Lung microvascular endothelial cell (primary cell): ENCODE data around the gene BRI3. TPM values are rescaled to one million over a fixed set of nuclear protein-coding genes. Genes with fewer than 3 reads are reported as not detected.

Experiments used
- DNase-seq, 2 donors: peaks; one replicate each; pipeline versions ENCODE4 v3.0.0 to v3.0.0-alpha.2; 2010; ENCODE audit warnings: low read depth in 2 of 2
- total RNA-seq: library from RNA; depleted of rRNA; stranded (reverse); fragments of >200 nt; gene quantifications from 2 replicates; pipeline ENCODE4 v1.2.1, GENCODE V29; 2014

BRI3 gene
- total RNA-seq, 1 donor from 2014 or later, result 68.5 TPM

DNA sequence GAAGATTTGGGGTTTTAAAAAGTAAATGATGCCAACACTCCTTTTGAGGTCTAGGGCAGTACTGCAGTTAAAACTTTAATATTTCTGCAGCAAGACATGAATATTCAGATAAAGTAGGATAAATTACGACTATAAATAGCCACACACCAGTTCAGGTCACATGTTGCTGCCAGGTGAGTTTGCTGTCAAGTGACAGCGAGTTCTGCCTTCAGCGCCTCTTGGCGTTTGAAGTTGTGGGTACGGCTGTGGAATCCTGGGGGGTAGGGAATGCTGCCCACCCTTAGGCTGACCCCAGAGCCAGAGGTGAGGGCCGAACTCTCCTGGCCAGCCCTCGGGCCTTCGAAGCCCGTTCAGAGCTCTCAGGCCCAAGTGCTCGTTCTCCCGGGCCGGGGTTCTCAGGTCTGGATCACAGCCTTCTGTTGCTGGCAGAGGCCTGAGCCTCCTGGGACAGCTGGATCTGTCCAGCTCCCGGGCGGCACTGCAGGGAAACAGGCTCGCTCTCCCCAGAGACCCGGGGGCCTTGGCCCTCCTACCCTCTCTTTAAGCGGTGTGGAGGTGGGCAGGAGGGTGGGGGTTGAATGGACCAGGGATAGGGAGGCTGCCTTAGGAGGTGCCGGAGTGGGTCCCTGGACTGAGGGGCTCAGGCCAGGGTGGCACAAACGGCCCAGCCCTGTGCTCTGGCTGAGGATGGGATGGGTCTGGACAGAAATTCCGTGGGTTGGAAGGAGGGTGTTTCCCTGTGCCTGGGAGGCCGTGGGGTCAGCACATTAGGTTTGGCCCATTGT, 5.4 kb downstream of the BRI3 start:
- DNase-seq, result no peak

DNA sequence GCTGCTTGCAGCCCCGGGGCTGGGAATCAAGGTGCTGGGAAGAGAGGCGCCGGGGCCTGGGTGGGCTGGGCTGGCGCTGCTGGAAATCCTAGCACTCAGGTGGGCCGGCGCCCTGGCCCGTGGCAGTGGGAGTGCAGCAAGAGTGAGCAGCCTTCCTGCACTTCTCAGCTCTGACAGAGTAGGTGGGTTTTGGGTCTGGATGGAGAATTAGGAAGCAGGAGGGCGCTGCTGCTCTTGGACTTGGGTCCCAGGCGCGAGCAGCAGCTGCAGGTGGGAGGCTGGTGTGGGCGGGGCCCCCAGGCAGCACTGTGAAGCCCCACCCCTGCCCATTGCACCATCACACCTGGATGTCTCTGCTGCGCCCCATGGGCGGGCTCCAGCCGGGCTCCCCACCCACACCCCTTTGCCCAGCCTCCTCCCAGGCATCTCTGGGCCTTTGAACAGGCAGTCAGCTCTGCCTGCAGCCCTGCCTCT, 6.0 kb downstream of the BRI3 start:
- no peak for DNase-seq

DNA sequence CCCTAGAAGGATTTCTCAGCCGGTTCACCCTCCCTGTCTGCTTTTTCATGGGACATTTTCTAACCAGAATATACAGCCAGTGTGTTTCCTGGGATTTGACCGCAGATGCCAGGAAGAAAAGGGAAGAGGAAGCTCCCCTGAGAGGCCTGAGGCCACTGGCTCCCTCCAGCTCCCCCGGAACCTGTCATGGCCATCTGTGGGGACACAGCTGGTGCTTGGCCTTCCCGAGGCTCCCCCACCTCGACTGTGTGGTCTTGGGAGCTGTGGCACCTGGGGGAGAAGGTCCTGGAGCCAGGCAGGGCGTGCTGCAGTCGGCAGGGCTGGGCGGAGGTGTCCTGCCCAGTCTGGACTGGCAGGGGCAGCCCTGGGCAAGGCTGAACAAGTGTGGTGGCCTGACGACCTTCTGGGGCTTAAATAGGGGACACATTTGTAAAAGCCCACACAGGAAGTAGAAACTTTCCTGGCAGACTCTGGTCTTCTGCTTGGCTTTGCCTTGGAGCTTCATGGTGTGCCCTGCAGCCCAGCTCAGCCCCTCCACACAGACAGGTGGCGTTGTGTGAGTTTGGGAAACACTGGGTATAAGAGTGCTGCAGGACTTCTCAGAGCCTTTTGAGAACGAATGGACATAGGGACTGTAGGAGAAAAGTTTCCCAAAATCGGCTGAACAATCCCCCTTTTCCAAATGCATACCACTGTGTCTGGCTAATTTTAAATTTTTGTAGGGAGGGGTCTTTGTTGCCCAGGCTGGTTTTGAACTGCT, 6.8 kb downstream of the BRI3 start:
- DNase-seq, result no peak

DNA sequence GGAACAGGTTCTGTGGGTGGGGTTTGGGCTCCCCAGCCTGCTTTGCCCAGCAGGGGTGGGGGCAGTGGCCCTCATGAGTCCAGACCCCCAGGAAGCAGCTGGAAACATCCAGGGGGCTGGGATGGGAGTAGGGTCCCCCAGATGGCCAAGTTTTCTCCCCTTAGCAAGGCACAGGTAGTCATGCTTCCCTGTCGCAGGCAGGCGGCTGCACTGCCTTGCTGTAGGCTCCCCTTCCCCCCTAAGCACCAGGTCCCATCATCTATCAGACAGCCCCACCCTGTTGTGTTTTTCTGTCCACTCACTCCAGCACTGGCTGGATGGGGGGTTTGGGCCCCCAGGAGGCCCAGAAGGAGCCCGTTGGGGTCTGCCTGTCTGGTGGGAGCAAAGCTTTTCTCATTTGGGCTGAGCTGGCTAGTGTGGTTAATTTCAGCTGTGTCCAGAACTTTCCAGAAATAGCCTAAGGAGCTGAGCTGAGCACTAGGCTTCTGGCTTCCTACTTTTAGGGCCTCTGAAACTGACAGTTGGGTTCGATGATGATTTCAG, 7.9 kb downstream of the BRI3 start:
- no peak for DNase-seq

DNA sequence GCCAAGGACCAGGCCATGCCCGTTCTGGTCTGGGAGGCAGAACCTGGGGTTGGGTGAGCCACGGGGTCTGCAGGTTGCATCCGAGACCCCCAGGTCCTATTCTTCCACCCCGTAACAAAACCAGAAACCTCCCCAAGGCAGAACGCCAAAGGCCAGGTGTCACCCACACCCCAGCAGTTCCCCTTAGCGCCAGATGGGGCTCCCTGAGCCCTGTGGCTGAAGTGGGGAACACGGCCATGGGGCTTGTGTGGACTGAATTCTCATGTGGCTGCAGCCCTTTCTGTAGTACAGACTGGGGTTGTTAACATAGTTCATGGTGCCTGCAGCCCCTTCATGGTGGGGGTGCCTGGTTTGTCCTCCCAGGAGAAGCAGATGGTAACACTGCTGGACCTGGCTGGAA, 10.2 kb downstream of the BRI3 start:
- no peak for DNase-seq

DNA sequence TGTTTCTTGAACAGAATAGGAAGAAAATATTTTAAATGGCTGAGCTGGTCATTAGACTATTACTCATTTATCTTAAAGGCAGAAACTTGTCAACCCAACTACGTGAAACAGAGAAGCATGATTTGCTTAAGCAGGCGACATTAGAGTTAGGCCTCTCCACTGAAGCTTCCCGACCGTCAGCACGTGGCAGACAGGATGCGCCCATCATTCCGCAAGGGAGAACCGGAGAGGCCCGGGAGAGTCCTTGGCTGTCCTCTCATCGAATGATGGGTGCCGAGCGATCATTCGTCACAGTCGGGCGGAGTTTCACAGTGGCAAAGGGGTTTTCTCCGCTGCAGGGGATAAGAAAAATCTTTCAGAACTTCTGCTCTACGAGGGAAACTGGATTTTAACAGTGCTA, 11.8 kb downstream of the BRI3 start:
- no peak for DNase-seq

DNA sequence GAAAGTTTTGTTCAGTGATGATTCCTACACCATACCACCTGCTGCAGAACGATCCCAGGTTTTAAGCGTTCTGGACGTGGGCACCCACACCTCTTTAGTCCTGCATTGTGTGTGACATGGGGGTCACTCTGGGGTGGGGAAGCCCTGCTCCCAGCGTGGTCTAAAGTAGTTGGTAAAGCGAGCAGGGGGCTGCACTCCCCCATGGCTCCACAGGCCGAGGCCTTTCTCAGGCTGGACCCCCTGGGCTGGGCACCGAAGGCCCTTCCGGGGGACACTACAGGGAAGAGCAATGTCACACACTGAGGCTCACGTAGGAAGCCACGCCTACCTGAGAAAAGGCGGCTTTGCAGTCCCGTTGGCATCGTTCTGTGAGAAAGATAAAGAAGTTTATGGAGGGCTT, 12.3 kb downstream of the BRI3 start:
- DNase-seq, result no peak

DNA sequence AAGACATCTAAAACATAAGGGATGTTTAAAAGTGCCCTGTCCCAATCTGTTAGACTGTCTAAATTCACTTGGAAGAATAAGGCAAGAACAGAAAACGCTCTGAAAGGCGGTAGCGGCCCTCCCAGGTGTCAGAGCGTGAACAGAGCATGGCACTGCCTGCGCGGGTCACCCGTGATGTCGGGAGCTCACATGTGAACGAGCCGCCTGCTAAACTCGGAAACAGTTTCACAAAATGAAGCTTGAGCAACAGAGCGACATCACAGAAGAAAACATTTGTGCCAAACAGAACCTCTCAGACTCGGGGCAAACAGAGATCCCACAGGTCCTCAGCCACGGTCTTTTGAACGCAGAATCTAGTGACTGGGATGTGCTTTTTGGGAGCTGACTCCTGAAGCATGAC, 12.8 kb downstream of the BRI3 start:
- DNase-seq, result no peak

DNA sequence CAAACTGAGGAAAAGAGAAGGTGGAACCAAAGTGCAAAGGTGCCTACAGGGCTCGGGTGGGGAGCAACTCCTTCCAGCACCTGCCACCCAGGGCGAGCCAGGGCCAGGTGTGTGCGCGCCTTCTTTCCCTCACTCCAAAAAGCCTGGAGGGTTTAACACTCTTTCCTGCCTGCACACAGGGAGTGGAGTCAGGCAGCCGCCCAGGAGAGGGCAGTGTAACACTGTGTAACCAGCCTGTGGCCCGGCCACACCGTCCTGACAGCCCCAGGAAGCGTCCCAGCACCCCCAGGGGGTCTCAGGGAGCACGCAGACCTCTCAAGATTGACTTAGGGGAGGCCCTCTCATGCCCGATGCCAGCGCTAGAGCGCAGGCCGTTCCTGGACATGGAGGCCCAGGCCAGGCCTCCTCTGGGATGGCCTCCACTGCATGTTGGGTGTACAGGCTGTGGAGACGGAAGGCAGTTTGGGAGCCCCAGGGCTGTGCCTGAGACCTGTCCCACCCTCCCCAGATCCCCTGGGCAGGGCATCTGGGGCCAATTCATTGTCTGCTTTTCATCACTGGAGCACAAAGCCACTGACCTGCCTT, 13.4 kb downstream of the BRI3 start:
- peak; percentile 48 to 57 for DNase-seq

DNA sequence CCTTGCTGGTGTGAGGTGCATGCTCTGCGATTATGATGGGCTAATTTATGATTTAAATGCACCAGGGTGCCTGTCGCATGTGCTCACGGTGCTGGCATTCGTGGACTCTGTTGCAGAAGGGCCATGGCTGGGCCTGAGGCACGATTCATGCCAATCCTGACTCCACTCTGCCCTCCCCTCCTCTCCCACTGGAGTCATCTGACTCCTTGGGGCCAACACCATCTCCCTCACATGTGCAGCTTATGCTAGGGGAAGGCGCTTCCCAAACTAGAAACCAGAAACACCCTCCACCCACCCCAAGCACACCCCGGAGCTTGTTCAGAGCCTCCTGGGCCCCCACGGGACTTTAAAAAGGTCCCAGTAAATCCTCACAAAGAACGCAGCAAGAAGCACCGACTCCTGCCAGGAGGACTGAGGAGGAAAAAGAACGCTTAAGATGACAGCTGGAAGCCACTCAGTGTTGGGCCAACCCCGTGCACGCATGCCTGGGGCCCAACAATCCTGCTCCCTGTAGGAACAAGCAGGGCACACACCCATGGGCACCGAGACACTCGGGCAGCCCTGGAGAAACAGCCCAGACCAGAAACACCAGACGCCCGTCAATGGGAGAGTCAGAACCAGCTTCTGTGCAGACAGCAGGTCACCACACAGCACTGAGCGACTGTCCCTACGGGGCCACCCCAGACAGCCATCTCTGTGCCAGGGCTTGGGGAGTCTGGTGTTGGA, 14.1 kb downstream of the BRI3 start:
- no peak for DNase-seq

DNA sequence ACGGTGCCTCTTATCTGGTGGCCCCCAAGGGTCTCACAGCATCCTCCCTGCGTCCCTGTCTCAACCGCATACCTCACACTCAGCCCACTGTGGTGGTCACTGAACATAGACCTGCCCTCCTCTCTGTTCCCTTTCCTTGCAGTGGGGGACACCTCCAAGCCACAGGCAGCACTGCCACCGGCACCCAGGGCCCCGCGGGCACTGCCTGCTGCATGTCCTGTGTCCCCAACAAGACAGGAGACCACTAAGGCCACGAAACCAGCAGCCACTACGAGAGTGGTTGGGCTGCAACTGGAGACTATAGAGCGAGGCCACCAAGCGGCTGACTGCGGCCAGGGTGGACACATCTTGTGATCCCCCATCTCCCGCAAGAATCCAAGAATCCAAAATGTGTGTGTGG, 15.3 kb downstream of the BRI3 start:
- no peak for DNase-seq

DNA sequence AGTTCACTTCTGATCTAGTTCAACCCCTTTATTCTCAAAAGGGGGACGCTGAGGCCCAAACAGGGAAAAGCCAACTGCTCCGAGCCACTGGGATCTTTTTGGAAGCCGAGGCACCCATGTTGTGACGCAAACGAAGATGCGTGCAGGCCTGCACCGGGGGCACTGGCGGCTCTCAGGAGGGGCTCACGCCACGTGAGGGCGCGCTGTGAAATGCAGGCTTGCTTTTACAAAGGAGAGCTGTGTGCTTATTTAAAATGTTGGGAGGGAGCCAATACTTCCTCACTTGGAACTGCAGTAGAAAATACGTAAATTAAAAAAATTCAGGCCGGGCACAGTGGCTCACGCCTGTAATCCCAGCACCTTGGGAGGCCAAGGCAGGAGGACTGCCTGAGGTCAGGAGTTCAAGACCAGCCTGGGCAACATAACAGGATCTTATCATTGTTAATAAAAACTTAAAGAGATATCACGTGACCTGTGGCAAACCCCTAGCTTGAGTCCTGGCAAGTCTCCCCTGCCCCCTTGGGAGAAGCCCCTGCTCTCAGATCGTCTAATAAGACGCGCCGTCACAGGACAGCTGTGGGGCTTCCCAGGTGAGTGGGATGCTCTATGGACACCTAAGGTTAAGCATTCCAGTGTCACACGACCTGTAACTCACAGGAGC, 16.3 kb downstream of the BRI3 start:
- peak in 1 of 2 donors; percentile 20 for DNase-seq

DNA sequence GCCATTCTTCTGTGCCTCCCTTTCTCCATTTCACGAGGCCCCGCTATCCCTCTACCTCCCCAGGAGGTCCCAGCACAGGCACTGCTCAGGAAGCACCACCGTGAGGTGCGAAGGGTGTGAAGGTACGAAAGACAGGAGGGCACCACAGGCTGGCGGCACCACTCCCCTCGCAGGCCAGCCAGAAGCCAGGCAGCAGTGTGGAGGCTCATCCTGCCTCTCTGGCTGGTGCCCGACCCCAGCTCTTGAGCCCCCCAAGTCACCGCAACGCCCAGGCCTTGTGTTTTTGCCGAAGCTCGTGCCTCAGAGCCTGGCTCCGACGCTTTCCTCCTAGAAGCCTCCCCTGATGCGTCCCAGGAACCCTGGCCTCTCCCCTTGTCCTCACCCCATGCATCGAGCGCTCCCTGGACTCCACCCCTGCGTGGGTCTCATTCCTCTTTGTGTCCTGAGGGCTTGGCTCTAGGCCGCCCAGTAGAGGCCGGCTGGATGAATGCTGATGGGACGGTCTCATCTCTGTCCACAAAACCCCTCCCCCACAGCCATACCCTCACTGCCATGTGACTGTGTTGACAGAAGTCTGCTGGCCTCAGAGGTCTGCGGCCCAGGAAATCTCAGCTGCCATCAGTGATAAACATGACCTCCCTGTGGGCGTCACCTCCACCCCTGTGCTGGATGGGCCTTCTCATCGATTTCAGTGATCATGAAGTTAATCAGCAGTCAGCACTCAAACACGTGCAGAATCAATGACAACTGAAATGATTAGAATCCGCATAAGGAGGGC, 19.3 kb downstream of the BRI3 start:
- no peak for DNase-seq

DNA sequence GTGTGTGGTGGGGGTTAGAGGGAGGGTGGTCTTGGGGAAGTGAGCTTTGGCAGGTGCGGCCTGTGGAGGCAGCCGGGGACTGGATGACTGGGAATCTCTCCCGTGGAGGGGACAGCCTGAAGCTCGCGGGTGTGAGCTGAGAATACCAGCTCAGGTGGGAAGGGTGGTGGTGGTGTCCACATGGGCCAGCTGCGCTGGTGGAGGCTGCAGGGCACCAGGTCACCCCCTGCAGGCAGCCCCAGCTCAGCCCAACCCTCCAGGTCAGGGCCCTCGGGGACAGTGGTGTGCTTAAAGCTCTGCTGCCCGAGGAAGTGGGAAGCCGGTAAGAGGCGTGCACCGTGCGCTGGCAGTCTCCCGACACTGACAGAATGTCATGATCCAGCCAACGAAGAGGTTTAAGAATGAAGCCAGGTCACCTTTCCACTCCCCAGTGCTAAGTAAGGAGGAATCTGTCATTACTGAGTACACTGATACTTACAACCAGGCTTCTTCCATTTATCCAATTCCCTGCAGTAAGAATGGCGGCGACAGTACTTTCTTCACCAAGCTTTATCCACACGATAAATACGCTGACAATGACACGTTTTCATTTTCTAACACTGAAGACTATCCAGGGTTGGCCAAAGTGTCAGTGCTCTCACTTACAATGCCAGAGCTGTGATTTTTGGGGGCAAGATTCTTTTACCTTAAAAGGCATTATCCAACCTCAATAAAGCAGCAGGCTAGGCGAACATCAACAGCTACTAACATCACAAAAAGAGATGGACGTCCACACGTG, 20.4 kb downstream of the BRI3 start:
- no peak for DNase-seq

DNA sequence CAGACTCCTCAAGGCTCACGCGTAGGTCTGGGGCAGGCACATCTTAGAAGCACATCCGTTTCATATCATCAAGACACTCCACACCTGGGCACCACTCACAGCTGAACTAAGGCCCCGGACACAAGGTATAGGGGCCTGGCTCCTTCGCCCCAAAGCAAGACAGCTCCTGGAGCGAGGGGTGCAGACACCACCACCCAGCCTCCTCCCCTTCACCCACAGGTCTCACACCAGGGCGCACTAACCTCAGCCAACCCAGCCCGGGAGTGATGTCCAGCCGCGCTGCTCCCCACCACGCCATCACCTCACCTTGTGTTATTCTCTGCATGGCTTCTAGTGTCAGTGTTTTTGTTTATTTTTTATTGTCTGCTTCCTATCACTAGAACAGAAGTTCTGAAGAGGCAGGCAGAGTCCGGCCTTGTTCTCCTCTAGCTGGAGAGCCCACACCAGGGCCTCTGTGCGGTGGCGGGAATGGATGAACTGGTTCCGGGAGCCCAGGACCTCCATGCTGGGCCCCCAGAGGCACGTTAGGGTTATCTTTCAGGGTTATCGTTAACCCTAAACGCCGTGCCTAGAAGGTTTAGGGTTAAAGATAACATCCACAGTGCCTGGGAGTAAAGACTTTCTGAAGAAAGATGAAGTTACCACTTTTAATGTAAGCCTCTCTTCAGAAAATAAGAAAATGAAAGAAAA, 21.8 kb downstream of the BRI3 start:
- DNase-seq, result no peak

DNA sequence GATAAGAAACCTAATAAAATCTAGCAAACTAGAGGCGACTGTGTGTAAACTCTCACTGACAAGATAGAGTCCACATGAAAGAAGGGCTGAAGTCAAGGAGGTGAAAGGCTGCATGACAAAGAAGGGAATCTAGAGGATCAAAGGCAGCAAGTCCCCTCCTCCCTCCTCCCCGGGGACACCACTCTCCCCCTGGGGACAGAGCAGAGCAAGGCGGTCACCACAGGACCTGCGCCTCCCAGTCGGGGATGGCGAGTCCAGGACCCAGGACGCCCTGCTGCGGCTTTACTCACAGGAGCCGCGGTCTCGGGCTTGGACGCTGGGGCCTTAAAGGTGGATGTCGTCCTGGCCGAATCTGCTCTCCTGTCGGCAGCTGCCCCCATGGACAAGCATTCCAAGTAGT, 22.4 kb downstream of the BRI3 start:
- DNase-seq, result no peak

DNA sequence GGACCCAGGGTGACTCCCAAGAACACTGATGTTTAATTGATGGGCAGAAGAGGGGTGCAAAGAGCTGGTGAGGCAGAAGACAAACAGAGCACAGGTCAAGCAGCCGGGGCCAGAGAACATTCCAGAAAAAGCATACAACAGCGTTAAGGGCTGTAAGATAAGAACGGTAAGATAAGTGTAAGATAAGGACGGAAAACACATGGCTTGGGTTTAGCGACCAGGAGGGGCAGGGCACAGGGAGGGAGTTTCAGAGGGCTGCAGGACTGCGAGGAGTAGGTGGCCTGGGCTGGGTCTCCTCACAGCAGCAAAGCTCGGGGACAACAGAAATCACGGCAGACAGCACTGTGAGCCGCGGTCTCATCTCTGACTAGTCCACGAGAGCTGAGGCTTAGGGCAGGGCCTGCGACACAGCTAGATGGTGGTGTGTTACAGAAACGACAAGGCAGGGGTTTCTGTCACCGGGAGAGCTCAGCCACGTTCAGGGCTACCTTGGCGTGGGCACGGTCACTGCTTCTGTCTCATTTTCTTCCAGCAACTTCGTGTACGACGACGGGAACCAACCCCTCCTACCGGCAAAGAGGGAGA, 24.6 kb downstream of the BRI3 start:
- no peak for DNase-seq

DNA sequence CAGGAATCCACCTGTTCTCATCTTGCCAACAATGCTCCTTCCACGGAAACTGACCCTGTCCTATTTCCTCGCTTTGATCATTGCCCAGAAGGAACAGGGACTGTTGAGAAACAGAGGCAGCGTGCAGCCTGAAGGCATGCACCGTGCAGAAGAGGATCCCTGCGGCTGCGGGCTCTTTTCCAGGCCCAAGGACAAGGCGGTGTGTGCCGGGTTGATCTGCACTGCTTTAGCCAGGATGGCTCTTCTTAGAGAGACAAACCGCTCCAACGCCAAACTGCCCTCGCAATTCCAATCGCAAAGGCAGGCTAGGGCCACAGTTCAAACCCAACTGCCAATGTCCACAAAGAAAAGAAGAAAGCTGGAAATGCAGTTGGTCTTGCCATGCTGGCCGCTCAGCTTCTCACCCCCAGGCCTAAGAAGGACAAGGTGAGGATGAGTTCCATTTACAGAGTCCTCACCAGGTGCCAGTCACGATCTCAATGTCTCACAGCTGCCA, 26.5 kb downstream of the BRI3 start:
- DNase-seq, result no peak
